SK-N-MC (cell line): ENCODE results near the gene TBK1.

Experiments
- EZH2 ChIP-seq: fragments of 200-600 bp; sonication (generic); IDR thresholded peaks from one replicate; pipeline ENCODE4 v1.6.1; 2017; ENCODE audit warnings: antibody characterized with exemption
- POLR2AphosphoS5 ChIP-seq: IDR thresholded peaks from 2 replicates; pipeline ENCODE4 v1.6.1; 2012; ENCODE audit warnings: mild to moderate bottlenecking, low read depth, low read length, borderline replicate concordance

GRCh38 chr12:64419696-64420095 lies 32.2 kb upstream of the TBK1 start:
- no peak for TF ChIP-seq POLR2AphosphoS5
- no peak for TF ChIP-seq EZH2
